HG03097 (cell line): Measurements from ENCODE around the gene TRMT2B.
"Not testable (repeated sequence)": the region's sequence is repeated elsewhere in the genome, so short reads cannot be mapped to it uniquely, and the experiment has no call there.

Source experiments
- ATAC-seq: cut with Tn5 transposase; IDR thresholded peaks from one replicate; pipeline ENCODE4 v1.9.1; 2021; ENCODE audit not compliant: unreplicated experiment, low FRiP score

The TRMT2B gene, protein sequence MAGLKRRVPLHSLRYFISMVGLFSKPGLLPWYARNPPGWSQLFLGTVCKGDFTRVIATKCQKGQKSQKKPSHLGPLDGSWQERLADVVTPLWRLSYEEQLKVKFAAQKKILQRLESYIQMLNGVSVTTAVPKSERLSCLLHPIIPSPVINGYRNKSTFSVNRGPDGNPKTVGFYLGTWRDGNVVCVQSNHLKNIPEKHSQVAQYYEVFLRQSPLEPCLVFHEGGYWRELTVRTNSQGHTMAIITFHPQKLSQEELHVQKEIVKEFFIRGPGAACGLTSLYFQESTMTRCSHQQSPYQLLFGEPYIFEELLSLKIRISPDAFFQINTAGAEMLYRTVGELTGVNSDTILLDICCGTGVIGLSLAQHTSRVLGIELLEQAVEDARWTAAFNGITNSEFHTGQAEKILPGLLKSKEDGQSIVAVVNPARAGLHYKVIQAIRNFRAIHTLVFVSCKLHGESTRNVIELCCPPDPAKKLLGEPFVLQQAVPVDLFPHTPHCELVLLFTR

GRCh38 chrX:101051549-101052302, at the start of gene TRMT2B:
Gene TRMT2B, minus strand, starts transcription at chrX:101052111. Its CDS starts 9,822 bp downstream, at chrX:101042289.
- peak; percentile 87 for ATAC-seq

GRCh38 chrX:101097546-101098453, 45.9 kb upstream of the TRMT2B start, which contains the start of gene CENPI:
Gene CENPI, plus strand, starts transcription at chrX:101098204. Its CDS starts 2,867 bp downstream, at chrX:101101071.
- ATAC-seq = peak; percentile 99

DNA sequence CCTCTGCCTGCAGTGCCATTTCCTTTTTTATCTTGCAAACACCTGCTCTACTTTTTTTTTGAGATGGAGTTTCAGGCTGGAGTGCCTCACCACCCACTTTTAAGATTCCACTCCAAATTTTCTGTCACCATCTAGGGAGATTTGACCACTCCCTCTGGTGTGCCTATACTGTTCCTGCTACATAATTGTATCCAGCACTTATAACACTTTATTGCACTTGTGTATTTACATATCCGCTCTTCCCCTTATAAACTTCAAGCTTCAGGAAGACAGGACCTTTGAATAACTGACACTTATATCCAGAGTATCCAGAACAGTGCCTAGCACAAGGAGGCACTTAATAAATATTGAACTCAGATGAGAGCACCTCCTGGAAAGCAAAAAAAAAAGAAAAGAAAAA, 39.9 kb upstream of the TRMT2B start:
- ATAC-seq = no peak

- ATAC-seq = no peak
Observed at GRCh38 chrX:101081231-101081630, 29.3 kb upstream of the TRMT2B start.

DNA sequence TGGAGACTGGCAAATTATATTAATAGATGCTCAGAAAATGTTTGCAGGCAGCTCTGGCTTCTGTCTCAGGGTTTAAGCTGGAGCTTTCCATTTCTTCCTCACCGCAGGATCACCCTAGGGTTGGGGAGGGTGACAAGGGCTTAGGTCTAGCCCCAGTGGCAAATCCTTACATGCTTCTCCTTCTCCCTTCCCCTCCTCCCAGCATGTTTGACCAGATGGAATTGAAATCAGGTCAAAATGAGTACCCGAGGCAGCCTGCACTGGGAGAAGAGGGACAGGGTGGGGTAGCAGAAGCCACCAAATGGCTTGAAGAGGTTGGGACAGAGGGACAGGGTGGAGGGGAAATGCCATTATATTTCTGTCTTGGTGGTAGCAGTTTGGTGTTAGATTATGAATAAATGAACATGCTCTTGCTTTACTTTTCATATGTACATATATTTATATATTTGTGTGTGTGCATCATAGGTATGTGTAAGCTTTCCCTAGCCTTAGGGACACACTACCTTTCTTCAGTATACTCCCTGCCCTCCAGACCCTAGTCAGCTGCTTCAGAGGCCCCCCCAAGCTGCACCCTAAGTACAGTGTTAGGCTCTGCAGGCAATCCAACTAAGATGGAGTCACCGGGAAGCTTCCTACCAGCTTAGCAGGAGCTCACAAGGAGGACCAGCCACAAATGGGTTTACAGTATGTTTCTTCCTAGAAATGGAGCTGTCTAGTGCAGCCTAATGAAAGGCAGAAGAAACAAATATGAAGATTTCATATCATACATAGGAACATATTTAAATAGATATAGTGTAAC, 28.6 kb upstream of the TRMT2B start:
- no peak for ATAC-seq

DNA sequence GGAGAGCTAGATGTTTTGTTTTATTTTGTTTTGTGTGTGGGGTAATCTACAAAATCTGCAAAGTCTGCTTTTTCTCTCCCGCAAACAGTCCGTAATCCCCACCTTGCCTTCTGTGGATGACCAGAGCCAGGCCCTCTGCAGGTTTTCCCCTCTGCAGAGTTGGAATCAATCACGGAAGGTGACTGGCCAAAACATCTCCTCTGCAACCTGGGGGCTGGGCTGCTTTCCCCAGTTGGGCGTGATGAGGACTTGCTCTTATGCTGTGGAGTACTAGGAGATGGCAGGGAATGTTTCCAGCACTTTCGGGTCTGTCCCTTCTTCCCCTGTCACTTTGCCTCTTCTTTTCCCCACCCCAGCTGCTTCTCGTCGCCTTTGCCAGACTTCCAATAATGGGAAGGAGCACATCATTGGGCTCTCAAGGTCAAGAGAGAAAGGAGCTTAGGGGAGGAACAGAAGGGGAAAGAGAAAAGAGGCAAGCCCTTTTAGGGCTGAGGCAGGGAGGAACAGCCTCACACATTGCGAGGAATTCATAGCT, 27.9 kb upstream of the TRMT2B start:
- no peak for ATAC-seq

DNA sequence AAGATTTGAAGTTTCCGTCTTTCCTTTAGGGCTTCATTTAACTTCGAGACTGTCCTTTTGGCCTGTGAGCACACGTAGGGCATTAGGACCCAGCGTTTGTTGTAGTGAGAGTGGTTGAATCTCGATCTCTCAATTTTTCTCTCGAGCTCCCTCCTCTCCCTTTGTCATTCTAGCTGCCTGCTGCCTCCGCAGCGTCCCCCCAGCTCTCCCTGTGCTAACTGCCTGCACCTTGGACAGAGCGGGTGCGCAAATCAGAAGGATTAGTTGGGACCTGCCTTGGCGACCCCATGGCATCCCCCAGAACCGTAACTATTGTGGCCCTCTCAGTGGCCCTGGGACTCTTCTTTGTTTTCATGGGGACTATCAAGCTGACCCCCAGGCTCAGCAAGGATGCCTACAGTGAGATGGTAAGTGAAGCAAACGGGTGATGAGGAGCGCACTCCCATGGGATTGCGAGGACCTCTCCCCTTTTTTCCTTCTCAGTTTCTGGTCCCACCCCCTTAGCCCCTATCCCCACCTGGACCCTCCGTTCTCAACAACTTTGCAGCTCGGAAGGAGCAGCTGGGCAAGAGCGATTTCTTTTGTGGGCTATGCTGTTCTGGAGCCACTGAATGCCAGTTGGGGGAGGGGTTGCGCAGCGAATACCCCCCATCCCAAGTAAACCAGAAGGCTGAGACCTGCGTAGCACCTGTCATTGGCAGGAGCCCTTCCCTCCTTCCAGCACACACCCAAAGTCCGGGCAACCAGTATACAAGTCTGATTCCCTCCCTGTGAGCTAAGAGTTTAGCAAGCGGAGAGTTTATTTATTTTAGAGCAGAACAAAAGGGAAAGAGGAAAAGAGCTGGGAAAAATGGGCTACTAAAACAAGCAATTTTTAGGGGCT, 27.0 kb upstream of the TRMT2B start, which contains the start of gene TMEM35A:
TMEM35A (plus strand) TSS at position 164 of the 883 bp plus-strand sequence; CDS start at position 288, 124 bp downstream.
- no peak for ATAC-seq

- no peak for ATAC-seq
Observed at GRCh38 chrX:101071582-101071981, 19.7 kb upstream of the TRMT2B start.

DNA sequence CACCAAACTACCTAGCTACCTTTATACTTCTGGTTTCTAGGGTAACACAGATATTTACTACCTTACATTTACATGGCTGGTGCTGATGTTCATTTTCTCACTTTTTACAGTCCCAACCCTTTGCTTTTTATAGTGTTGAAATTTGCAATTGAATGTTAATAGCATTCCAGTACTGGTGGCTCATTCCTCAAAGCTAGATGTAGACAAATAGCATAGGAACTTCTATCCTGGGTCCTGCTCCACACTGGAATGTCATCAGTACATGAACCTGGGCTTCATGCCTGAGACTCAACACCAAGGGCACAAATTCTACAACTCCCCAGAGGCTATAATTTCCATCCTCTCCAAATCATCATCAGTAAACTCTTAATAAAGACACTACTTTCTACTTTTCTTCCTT, 10.3 kb upstream of the TRMT2B start:
- no peak for ATAC-seq

DNA sequence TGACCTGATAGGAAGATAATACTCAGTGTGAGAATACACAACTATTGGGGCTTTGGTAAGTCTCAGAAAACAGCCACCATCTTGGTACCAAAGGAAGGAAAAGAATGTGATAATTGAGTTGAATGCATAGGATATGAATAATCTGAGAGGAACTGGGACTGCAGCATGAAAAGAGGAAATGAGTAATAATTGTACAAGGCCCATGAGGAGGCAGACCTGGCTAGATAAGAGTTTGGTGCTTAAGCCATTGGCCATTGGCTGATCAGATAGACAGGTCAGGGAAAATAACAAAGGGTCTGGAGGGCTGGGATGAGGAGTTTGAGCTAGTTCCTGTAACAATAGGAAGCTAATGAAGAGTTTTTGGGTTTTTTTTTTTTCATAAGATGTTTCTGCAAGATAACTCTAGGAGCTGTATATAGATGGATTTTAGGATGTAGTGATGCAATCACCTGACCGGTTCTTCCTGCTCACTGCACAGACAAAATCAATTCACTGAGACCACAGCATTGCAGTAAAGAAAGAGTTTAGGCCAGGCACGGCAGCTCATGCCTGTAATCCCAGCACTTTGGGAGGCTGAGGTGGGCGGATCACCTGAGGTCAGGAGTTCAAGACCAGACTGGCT, 5.3 kb upstream of the TRMT2B start:
- peak; percentile 77 for ATAC-seq

DNA sequence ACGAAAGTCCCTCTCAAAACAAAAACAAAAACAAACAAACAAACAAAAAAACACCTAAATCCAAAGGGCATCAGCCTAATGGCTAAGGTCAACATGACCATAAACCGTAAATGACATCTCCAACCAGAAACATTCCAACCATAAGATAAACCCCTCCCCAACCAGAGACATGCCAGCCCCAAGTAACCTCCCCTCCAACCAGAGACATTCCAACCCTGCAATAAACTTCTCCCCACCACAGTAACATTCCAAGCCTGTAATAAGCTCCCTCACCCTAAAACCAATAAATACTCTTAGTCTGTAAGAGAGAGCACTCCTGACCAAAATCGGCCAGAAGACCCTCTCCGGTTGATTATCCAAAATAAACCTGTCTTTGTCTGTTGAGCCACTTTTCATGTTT, 4.6 kb upstream of the TRMT2B start:
- not testable (repeated sequence) for ATAC-seq

DNA sequence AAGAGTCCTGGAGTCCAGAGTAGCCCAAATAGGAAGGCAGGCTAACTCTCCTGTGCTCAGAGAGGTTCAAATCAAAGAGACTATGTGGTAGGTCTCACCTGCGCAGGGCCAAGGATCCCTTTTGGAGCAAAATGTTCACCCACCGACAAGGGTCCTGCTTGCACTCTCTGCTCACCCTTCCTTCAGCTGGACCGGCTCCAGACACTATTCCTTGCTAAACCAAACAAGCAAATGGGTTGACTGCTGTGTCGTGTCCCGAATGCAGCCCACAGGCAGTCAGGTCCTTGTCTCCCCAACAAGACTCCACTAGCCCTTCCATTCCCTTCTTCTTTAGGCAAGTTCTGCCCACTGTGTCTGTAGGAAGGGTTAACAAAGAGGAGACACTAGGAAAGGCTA, 760 bp downstream of the TRMT2B start:
- ATAC-seq = peak; percentile 3

DNA sequence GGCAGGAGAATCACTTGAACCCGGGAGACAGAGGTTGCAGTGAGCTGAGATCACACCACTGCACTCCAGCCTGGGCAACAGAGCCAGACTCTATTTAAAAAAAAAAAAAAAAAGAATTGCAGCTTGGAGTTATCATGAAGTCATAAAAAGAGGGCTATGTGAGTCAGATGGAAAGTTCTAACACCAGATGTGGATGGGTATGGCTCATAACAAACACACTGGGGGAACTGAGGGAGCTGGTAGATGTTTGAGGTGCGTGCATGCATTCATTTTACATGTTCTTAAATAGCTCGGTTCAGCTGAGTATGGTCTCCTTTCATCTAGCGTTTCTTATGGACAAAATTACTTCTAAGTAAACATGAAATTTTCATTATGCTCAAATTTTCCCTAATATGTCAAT, 11.7 kb downstream of the TRMT2B start:
- ATAC-seq = no peak

- ATAC-seq = no peak
Observed at GRCh38 chrX:101037231-101037630, 14.7 kb downstream of the TRMT2B start.

DNA sequence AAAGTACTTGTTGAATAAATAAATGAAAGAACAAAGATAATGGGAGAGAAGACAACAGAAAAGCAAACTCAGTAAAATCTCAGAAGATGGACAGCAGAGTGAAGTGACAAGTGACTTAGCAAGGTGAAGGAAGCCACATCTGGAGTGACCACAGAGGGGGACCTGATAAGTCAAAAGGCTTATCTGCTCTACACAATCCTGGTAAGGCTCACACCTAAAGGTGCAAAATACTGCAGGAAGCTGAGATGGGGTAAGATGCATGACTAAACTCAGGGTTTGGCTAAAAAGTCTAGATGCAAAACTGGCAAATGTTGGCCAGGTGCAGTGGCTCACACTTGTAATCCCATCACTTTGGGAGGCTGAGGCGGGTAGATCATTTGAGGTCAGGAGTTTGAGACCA, 22.2 kb downstream of the TRMT2B start:
- ATAC-seq = no peak

DNA sequence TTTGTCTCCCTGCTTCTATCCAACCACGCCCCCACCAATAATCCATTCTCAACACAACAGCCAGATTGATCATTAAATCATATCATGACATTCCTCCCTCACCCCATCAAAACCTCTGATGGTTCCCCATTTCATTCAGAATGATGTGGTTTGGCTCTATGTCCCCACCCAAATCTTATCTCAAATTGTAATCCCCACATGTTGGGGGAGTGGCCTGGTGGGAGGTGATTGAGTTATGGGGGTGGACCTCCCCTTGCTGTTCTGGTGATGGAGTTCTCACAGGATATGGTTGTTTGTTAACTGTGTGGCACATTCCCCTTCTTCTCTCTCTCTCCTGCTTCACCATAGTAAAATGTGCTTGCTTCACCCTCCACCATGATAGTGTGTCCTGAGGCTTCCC, 23.3 kb downstream of the TRMT2B start:
- no peak for ATAC-seq

DNA sequence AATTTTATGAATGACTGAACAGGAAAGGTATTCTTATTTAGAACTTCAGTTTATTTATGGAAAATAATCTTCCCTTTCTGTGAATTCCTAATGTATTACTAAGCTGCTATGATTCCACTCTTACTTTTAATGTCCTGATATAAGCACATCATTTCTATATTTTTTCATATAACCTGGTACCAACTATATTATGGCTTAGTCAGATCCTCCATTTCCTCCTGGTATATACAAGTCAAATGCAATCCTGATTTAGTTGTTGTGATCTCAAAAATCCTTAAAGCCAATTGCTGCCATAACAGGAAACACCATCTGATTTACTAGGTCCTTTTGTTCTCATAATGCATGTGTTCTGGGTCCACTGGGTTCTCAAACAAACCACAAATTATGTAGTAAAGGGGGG, 26.8 kb downstream of the TRMT2B start:
- ATAC-seq = no peak

DNA sequence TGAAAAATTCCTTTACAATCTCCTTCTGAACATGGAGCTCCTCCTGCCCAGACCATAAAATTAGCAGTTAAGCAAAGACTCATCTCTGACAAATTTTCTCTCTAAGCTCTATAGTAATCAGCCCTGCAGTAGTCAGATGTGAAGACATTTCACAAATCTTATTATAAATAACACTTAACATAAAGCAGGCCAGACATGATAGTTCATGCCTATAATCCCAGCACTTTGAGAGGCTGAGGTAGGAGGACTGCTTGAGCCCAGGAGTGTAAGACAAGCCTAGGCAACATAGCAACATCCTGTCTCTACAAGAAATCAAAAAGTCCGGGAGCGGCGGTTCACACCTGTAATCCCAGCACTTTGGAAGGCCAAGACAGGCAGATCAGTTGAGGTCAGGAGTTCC, 29.9 kb downstream of the TRMT2B start:
- ATAC-seq = no peak
